HG02852 (cell line): ENCODE measurements around the gene PCDHA5.
"Not testable (repeated sequence)": the region's sequence is repeated elsewhere in the genome, so short reads cannot be mapped to it uniquely, and the experiment has no call there.

Experiments
- ATAC-seq: cut with Tn5 transposase; IDR thresholded peaks from one replicate; pipeline ENCODE4 v1.9.1; 2021; ENCODE audit warnings: mild to moderate bottlenecking, moderate library complexity; ENCODE audit not compliant: unreplicated experiment

Gene PCDHA5

DNA sequence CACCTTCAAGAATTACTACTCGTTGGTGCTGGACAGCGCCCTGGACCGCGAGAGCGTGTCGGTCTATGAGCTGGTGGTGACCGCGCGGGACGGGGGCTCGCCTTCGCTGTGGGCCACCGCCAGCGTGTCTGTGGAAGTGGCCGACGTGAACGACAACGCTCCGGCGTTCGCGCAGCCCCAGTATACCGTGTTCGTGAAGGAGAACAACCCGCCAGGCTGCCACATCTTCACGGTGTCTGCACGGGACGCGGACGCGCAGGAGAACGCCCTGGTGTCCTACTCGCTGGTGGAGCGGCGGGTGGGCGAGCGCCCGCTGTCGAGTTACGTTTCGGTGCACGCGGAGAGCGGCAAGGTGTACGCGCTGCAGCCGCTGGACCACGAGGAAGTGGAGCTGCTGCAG, 1.6 kb downstream of the PCDHA5 start:
- not testable (repeated sequence) for ATAC-seq

DNA sequence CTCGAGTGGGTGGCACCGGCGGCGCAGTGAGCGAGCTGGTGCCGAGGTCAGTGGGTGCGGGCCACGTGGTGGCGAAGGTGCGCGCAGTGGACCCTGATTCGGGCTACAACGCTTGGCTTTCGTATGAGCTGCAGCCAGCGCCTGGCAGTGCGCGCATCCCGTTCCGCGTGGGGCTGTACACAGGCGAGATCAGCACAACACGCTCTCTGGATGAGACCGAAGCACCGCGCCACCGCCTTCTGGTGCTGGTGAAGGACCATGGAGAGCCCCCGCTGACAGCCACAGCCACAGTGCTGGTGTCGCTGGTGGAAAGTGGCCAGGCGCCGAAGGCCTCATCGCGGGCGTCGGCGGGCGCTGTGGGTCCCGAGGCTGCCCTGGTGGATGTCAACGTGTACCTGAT, 2.1 kb downstream of the PCDHA5 start:
- ATAC-seq: no peak

DNA sequence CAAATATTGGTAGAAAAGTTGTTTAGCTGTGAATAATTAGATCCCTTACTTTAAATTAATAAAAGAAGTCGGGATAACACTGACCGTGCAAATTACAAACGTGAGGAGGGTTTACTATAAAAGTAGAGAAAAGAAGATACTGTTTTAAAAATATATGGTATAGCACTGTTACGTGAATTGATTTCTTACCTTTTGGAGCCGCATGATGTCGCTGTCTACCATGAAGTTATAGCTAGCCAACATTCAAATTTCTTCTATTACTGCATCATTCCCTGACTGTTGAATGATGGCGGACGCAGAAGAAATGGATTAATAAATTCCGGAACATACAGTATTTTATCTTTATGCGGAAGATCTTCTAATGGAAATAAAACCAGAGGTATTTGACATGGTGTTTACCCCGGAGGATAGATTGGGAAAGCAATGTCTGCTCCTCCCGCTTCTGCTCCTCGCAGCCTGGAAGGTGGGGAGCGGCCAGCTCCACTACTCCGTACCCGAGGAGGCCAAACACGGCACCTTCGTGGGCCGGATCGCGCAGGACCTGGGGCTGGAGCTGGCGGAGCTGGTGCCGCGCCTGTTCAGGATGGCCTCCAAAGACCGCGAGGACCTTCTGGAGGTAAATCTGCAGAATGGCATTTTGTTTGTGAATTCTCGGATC, 6.4 kb downstream of the PCDHA5 start, which contains the start of gene PCDHA6:
Gene PCDHA6 (plus strand): TSS at position 257 of the 658 bp plus-strand sequence. CDS start 132 bp downstream, at position 389.
- ATAC-seq: no peak

DNA sequence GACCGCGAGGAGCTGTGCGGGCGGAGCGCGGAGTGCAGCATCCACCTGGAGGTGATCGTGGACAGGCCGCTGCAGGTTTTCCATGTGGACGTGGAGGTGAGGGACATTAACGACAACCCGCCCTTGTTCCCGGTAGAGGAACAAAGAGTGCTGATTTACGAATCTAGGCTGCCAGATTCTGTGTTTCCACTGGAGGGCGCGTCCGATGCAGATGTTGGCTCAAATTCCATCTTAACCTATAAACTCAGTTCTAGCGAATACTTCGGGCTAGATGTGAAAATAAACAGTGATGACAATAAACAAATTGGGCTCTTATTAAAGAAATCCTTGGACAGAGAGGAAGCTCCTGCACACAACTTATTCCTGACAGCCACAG, 6.9 kb downstream of the PCDHA5 start:
- no peak for ATAC-seq

DNA sequence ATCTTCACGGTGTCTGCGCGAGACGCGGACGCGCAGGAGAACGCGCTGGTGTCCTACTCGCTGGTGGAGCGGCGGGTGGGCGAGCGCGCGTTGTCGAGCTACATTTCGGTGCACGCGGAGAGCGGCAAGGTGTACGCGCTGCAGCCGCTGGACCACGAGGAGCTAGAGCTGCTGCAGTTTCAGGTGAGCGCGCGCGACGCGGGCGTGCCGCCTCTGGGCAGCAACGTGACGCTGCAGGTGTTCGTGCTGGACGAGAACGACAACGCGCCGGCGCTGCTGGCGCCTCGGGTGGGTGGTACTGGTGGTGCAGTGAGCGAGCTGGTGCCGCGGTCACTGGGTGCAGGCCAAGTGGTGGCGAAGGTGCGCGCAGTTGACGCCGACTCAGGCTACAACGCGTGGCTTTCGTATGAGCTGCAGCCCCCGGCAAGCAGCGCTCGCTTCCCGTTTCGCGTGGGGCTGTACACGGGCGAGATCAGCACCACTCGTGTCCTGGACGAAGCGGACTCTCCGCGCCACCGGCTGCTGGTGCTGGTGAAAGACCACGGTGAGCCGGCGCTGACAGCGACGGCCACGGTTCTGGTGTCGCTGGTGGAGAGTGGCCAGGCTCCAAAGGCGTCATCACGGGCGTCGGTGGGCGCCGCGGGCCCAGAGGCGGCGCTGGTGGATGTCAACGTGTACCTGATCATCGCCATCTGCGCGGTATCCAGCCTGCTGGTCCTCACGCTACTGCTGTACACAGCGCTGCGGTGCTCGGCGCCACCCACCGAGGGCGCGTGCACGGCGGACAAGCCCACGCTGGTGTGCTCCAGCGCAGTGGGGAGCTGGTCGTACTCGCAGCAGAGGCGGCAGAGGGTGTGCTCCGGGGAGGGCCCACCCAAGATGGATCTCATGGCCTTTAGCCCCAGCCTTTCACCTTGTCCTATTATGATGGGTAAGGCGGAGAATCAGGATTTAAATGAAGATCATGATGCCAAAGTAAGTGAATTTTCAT, 8.4 kb downstream of the PCDHA5 start:
- ATAC-seq: not testable (repeated sequence)

DNA sequence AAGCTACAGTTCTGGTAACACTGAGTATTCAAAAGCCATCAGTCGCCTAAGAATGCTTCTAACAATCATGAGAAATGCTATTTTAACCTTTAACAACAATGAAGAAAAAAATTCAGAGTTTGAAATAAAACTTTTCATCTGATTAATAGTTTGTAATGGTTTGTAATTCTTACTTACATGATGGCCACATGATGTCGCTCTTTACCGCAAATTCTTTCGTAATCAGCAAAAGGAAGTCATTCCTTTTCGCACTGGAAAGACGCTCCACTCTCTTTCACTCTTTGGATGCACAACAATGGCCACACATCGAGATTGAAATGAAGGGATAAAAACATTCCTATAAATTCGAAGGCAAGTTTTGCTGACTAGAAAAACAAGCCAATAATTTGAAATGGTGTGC, 12.6 kb downstream of the PCDHA5 start, which contains the start of gene PCDHA7:
Gene PCDHA7 (plus strand): TSS at position 277 of the 400 bp plus-strand sequence. CDS start 115 bp downstream, at position 392.
- no peak for ATAC-seq

DNA sequence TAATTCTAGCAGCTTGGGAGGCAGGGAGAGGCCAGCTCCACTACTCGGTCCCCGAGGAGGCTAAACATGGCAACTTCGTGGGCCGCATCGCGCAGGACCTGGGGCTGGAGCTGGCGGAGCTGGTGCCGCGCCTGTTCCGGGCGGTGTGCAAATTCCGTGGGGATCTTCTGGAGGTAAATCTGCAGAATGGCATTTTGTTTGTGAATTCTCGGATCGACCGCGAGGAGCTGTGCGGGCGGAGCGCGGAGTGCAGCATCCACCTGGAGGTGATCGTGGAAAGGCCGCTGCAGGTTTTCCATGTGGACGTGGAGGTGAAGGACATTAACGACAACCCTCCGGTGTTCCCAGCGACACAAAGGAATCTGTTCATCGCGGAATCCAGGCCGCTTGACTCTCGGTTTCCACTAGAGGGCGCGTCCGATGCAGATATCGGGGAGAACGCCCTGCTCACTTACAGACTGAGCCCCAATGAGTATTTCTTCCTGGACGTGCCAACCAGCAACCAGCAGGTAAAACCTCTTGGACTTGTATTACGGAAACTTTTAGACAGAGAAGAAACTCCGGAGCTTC, 13.1 kb downstream of the PCDHA5 start:
- ATAC-seq: not testable (repeated sequence)

DNA sequence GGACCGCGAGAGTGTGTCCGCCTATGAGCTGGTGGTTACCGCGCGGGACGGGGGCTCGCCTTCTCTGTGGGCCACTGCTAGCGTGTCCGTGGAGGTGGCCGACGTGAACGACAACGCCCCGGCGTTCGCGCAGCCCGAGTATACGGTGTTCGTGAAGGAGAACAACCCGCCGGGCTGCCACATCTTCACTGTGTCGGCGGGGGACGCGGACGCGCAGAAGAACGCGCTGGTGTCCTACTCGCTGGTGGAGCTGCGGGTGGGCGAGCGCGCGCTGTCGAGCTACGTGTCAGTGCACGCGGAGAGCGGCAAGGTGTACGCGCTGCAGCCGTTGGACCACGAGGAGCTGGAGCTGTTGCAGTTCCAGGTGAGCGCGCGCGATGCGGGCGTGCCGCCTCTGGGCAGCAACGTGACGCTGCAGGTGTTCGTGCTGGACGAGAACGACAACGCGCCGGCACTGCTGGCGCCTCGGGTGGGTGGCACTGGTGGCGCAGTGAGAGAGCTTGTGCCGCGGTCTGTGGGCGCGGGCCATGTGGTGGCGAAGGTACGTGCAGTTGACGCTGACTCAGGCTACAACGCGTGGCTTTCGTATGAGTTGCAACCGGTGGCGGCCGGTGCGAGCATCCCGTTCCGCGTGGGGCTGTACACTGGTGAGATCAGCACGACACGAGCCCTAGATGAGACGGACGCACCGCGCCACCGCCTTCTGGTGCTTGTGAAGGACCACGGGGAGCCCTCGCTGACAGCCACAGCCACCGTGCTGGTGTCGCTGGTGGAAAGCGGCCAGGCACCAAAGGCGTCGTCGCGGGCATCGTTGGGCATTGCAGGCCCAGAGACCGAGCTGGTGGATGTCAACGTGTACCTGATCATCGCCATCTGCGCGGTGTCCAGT, 14.5 kb downstream of the PCDHA5 start:
- ATAC-seq: no peak

DNA sequence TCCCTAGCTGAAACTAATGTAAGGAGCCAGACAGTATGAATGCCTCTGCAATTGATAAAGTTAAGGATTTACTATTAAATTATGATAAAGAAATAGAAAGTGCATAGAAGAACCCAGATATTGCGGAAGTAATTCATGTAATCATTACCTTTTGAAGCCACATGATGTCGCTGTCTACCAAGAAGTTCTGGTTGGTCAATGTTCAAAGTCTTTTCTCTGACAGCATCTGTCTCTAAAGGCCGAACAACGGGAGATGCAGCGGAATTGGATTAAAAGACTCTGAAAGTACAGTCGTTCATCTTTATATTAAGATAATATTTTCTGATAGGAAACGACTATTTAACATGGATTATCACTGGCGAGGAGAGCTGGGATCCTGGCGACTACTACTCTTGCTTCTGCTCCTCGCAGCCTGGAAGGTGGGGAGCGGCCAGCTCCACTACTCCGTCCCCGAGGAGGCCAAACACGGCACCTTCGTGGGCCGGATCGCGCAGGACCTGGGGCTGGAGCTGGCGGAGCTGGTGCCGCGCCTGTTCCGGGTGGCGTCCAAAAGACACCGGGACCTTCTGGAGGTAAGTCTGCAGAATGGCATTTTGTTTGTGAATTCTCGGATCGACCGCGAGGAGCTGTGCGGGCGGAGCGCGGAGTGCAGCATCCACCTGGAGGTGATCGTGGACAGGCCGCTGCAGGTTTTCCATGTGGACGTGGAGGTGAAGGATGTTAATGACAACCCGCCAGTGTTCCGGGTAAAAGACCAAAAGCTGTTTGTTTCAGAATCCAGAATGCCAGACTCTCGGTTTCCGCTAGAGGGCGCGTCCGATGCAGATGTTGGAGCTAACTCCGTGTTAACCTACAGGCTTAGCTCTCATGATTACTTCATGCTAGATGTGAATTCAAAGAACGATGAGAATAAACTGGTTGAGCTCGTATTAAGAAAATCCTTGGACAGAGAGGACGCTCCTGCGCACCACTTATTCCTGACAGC, 19.9 kb downstream of the PCDHA5 start, which contains the start of gene PCDHA8:
Gene PCDHA8 (plus strand): TSS at position 210 of the 985 bp plus-strand sequence. CDS start 135 bp downstream, at position 345.
- ATAC-seq: no peak

DNA sequence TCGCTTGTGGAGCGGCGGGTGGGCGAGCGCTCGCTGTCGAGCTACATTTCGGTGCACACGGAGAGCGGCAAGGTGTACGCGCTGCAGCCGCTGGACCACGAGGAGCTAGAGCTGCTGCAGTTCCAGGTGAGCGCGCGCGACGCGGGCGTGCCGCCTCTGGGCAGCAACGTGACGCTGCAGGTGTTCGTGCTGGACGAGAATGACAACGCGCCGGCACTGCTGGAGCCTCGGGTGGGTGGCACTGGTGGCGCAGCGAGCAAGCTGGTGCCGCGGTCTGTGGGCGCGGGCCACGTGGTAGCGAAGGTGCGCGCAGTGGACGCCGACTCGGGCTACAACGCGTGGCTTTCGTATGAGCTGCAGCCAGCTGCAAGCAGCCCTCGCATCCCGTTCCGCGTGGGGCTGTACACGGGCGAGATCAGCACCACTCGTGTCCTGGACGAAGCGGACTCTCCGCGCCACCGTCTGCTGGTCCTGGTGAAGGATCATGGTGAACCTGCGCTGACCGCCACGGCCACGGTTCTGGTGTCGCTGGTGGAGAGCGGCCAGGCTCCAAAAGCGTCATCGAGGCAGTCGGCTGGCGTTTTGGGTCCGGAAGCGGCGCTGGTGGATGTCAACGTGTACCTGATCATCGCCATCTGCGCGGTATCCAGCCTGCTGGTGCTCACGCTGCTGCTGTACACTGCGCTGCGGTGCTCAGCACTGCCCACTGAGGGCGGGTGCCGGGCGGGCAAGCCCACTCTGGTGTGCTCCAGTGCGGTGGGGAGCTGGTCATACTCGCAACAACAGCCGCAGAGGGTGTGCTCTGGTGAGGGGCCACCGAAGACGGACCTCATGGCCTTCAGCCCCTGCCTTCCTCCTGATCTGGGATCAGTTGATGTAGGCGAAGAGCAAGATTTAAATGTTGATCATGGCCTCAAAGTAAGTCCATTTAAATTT, 21.7 kb downstream of the PCDHA5 start:
- ATAC-seq: no peak

DNA sequence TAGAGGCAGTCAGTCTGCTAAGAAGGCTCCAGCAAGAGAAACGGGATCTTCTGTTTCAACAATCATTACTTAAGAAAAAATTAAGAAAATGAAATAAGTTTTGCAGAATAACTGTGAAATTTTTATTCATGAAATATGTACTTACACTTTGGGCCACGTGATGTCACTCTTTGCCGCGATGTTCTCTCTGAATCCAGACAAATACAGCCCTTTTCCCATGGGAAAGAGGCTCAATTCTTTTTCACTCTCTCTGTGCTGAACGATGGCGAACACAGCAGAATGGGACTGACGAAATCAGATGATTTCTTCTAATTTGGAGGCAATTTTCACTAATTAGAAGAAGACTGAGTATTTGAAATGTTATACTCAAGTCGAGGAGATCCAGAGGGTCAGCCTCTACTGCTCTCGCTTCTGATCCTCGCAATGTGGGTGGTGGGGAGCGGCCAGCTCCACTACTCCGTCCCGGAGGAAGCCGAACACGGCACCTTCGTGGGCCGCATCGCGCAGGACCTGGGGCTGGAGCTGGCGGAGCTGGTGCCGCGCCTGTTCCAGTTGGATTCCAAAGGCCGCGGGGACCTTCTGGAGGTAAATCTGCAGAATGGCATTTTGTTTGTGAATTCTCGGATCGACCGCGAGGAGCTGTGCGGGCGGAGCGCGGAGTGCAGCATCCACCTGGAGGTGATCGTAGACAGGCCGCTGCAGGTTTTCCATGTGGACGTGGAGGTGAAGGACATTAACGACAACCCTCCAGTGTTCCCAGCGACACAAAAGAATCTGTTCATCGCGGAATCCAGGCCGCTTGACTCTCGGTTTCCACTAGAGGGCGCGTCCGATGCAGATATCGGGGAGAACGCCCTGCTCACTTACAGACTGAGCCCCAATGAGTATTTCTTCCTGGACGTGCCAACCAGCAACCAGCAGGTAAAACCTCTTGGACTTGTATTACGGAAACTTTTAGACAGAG, 27.0 kb downstream of the PCDHA5 start, which contains the start of gene PCDHA9:
Gene PCDHA9 (plus strand): TSS at position 244 of the 964 bp plus-strand sequence. CDS start 114 bp downstream, at position 358.
- not testable (repeated sequence) for ATAC-seq

DNA sequence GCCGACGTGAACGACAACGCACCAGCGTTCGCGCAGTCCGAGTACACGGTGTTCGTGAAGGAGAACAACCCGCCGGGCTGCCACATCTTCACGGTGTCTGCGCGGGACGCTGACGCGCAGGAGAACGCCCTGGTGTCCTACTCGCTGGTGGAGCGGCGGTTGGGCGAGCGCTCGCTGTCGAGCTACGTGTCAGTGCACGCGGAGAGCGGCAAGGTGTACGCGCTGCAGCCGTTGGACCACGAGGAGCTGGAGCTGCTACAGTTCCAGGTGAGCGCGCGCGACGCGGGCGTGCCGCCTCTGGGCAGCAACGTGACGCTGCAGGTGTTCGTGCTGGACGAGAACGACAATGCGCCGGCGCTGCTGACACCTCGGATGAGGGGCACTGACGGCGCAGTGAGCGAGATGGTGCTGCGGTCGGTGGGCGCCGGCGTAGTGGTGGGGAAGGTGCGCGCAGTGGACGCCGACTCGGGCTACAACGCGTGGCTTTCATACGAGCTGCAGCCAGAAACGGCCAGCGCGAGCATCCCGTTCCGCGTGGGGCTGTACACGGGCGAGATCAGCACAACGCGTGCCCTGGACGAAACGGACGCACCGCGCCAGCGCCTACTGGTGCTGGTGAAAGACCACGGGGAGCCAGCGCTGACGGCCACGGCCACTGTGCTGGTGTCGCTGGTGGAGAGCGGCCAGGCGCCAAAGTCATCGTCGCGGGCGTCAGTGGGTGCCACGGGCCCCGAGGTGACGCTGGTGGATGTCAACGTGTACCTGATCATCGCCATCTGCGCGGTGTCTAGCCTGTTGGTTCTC, 28.6 kb downstream of the PCDHA5 start:
- not testable (repeated sequence) for ATAC-seq

DNA sequence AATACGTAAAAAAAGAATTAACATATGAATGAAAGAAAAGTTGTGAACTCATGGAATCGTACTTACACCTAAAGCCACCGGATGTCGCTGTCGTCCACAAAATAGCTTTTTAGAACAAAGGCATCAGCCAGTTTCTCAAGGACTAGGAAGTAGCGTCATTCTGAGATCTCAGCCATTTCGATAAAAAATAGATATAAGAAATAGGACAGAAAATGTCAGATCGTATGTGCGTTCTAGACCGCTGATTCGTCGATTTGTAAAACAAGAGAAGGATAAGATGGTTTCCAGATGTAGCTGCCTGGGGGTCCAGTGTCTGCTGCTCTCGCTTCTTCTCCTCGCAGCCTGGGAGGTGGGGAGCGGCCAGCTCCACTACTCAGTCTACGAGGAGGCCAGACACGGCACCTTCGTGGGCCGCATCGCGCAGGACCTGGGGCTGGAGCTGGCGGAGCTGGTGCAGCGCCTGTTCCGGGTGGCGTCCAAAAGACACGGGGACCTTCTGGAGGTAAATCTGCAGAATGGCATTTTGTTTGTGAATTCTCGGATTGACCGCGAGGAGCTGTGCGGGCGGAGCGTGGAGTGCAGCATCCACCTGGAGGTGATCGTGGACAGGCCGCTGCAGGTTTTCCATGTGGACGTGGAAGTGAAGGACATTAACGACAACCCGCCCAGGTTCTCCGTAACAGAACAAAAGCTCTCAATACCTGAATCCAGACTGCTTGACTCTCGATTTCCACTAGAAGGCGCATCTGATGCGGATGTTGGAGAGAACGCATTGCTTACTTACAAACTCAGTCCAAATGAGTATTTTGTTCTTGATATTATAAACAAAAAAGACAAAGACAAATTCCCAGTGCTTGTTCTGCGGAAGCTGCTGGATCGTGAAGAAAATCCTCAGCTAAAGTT, 34.6 kb downstream of the PCDHA5 start, which contains the start of gene PCDHA10:
Gene PCDHA10 (plus strand): TSS at position 126 of the 903 bp plus-strand sequence. CDS start 152 bp downstream, at position 278.
- no peak for ATAC-seq

DNA sequence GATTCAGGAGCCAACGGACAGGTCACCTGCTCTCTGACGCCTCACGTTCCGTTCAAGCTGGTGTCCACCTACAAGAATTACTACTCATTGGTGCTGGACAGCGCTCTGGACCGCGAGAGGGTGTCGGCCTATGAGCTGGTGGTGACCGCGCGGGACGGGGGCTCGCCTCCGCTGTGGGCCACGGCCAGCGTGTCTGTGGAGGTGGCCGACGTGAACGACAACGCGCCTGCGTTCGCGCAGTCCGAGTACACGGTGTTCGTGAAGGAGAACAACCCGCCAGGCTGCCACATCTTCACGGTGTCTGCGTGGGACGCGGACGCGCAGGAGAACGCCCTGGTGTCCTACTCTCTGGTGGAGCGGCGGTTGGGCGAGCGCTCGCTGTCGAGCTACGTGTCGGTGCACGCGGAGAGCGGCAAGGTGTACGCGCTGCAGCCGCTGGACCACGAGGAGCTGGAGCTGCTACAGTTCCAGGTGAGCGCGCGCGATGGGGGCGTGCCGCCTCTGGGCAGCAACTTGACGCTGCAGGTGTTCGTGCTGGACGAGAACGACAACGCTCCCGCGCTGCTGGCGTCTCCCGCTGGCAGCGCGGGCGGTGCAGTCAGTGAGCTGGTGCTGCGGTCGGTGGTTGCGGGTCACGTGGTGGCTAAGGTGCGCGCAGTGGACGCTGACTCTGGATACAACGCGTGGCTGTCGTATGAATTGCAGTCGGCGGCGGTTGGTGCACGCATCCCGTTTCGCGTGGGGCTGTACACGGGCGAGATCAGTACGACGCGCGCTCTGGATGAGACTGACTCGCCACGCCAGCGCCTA, 36.0 kb downstream of the PCDHA5 start:
- no peak for ATAC-seq
